Measurements from ENCODE around the gene AATK.

The AATK gene

DNA sequence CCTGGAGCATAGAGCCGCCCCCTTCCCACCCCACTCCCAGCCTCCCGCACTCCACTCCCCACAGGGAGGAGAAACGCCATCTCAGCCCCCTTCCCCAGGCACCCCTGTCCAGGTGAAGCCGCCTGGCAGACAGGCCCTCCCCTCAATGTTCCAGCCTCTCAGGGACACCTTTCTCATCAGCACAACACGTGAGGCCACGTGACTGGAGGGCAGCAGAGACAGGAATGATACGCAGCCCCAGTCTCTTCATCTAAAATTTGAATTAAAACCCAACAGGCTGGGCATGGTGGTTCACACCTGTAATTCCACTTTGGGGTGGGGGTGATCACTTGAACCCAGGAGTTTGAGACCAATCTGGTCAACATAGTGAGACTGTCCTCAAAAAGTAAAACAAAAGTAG, 20.2 kb upstream of the AATK start:
- H3K4me3 ChIP-seq (ENCODE audit: low read length) = no peak overlapping the region
- H3K36me3 ChIP-seq (ENCODE audit: control insufficient read depth, insufficient read depth, low read length) = no peaks in the 10 kb centered on the region
- H3K27ac ChIP-seq (ENCODE audit: low read depth, low read length) = no peak overlapping the region
- no peaks in the 10 kb centered on the region for H3K27me3 ChIP-seq (ENCODE audit: control insufficient read depth, insufficient read depth, low read length)
- no peaks in the 10 kb centered on the region for H3K4me1 ChIP-seq (ENCODE audit: control insufficient read depth, insufficient read depth, low read length)
- no peak overlapping the region for H3K9ac ChIP-seq (ENCODE audit: low read length)

DNA sequence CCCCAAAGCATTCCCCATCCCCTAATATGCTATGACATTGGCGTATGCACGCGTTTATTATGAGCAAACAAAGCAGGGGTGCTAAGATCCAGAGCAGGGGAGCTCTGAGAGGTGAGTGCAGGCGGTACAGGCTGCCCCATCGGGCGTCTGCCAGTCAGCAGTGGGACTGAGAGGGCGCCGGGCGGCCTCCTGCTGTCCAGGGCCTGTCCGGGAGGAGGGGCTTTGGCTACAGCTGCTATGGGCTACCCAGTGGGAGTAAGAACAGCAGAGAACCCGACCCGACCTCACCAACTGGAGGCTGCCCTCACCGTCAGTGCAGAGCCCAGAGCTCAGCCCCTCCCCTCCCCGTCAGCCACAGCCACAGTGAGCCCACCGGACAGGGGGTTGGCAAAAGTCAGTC, 18.5 kb upstream of the AATK start:
- no peak overlapping the region for H3K4me3 ChIP-seq (ENCODE audit: low read length)
- H3K4me1 ChIP-seq (ENCODE audit: control insufficient read depth, insufficient read depth, low read length) = no peaks in the 10 kb centered on the region
- H3K36me3 ChIP-seq (ENCODE audit: control insufficient read depth, insufficient read depth, low read length) = no peaks in the 10 kb centered on the region
- H3K27me3 ChIP-seq (ENCODE audit: control insufficient read depth, insufficient read depth, low read length) = no peaks in the 10 kb centered on the region
- no peak overlapping the region for H3K9ac ChIP-seq (ENCODE audit: low read length)
- H3K27ac ChIP-seq (ENCODE audit: low read depth, low read length) = no peak overlapping the region

DNA sequence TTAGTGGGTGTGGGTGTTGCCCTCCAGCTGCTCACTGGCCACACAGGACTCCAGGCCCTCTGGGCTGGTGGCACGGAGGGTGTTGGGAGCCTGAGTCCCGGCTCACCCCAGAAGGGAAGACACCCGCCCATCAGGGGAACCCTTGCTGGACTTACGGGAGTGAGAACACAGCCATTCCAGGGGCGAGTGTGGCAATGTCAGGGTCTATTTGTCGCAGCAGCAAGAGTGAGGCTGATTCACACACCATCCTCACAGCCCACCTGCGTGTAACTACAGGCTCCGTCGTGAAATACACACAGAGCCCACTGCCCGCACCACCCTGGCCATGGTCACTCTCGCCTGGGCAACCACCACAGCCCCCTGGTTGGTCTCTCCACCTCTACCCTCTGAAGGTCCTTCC, 17.8 kb upstream of the AATK start:
- Histone ChIP-seq H3K36me3 (ENCODE audit: control insufficient read depth, insufficient read depth, low read length) (no peaks in the 10 kb centered on the region), H3K27ac (ENCODE audit: low read depth, low read length) (no peak overlapping the region), H3K27me3 (ENCODE audit: control insufficient read depth, insufficient read depth, low read length) (no peaks in the 10 kb centered on the region), H3K9ac (ENCODE audit: low read length) (no peak overlapping the region), H3K4me3 (ENCODE audit: low read length) (no peak overlapping the region), H3K4me1 (ENCODE audit: control insufficient read depth, insufficient read depth, low read length) (no peaks in the 10 kb centered on the region)

- Histone ChIP-seq H3K4me3 (ENCODE audit: low read length) (no peak overlapping the region), H3K9ac (ENCODE audit: low read length) (no peak overlapping the region), H3K4me1 (ENCODE audit: control insufficient read depth, insufficient read depth, low read length) (no peaks in the 10 kb centered on the region), H3K27me3 (ENCODE audit: control insufficient read depth, insufficient read depth, low read length) (no peaks in the 10 kb centered on the region), H3K27ac (ENCODE audit: low read depth, low read length) (no peak overlapping the region), H3K36me3 (ENCODE audit: control insufficient read depth, insufficient read depth, low read length) (no peaks in the 10 kb centered on the region)
These were observed 17.3 kb upstream of the AATK start for GRCh38 chr17:81183316-81183715.

- no peaks in the 10 kb centered on the region for H3K36me3 ChIP-seq (ENCODE audit: control insufficient read depth, insufficient read depth, low read length)
- H3K4me3 ChIP-seq (ENCODE audit: low read length) = no peak overlapping the region
- no peaks in the 10 kb centered on the region for H3K4me1 ChIP-seq (ENCODE audit: control insufficient read depth, insufficient read depth, low read length)
- H3K27ac ChIP-seq (ENCODE audit: low read depth, low read length) = no peak overlapping the region
- no peaks in the 10 kb centered on the region for H3K27me3 ChIP-seq (ENCODE audit: control insufficient read depth, insufficient read depth, low read length)
- H3K9ac ChIP-seq (ENCODE audit: low read length) = no peak overlapping the region
These were observed 16.6 kb upstream of the AATK start for GRCh38 chr17:81182596-81182995.

- Histone ChIP-seq H3K27me3 (ENCODE audit: control insufficient read depth, insufficient read depth, low read length) (no peaks in the 10 kb centered on the region), H3K36me3 (ENCODE audit: control insufficient read depth, insufficient read depth, low read length) (no peaks in the 10 kb centered on the region), H3K4me3 (ENCODE audit: low read length) (no peak overlapping the region), H3K27ac (ENCODE audit: low read depth, low read length) (no peak overlapping the region), H3K4me1 (ENCODE audit: control insufficient read depth, insufficient read depth, low read length) (no peaks in the 10 kb centered on the region), H3K9ac (ENCODE audit: low read length) (no peak overlapping the region)
These were observed 15.8 kb upstream of the AATK start for GRCh38 chr17:81181811-81182185.

DNA sequence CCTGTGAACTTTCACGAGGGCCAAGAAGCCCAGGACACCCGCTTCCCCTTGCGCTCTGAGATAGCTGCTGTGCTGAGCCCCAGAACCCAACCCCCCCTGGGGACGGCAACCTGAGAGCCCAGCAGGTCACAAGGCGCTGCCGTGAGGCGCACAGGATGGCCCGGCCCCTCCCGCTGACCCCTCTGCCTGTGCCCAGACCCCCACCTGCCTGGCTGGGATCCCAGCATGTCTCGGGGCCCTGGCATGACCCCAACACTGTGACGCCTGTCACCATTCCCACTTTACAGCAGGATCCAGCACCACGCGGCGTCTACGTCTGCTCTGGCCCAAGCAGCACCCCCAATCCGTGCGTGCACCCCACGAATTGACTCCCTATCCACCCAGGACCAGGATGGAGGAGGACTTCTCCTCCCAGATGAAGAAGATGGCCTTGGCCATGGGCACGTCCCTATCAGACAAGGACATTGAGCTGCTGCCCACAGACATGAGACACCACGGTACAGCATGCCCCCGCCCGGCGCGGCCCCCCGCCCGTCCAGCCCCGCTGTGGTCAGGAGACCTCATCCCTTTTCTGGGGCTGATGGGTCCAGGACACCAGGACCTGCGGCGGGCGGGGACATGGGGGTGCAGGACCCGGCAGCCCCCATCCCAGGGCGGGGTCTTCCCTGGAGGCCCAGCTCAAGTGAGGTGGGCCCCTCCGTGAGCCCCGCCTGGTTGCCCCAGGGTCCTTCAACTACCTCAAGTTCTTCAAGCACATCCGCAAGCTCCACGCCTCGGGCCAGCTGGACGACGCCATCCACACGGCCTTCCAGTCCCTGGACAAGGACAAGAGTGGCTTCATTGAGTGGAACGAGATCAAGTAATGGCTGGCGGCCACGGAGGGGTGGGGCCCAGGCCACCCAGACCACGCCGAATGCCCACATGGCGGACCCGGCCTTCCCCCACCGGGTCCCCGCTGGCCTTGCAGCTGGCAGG, 15.1 kb upstream of the AATK start:
- H3K27ac ChIP-seq (ENCODE audit: low read depth, low read length) = no peak overlapping the region
- no peaks in the 10 kb centered on the region for H3K36me3 ChIP-seq (ENCODE audit: control insufficient read depth, insufficient read depth, low read length)
- no peak overlapping the region for H3K9ac ChIP-seq (ENCODE audit: low read length)
- H3K4me1 ChIP-seq (ENCODE audit: control insufficient read depth, insufficient read depth, low read length) = no peaks in the 10 kb centered on the region
- H3K4me3 ChIP-seq (ENCODE audit: low read length) = no peak overlapping the region
- H3K27me3 ChIP-seq (ENCODE audit: control insufficient read depth, insufficient read depth, low read length) = no peaks in the 10 kb centered on the region

DNA sequence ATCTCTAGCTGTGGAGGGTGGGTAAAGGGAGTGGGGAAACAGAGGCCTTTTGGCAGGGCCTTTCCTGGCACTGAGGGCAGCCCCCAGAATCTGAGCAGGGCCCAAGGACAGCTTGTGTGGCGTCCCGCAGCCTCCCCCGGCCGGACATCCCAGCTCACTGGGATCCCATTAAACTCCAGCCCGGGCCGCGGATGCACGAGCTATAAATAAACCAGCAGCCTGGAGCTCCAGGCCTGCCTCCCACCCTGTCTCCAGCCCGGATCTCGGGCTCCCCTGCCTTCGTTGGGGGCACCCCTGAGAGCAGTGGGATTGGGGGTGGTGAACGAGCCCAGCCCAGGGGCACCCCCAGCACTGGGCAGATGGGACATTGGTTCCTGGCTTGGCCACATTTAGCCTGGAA, 13.8 kb upstream of the AATK start:
- Histone ChIP-seq H3K27ac (ENCODE audit: low read depth, low read length) (no peak overlapping the region), H3K36me3 (ENCODE audit: control insufficient read depth, insufficient read depth, low read length) (no peaks in the 10 kb centered on the region), H3K27me3 (ENCODE audit: control insufficient read depth, insufficient read depth, low read length) (no peaks in the 10 kb centered on the region), H3K4me1 (ENCODE audit: control insufficient read depth, insufficient read depth, low read length) (no peaks in the 10 kb centered on the region), H3K9ac (ENCODE audit: low read length) (no peak overlapping the region), H3K4me3 (ENCODE audit: low read length) (no peak overlapping the region)

- no peak overlapping the region for H3K4me3 ChIP-seq (ENCODE audit: low read length)
- no peaks in the 10 kb centered on the region for H3K4me1 ChIP-seq (ENCODE audit: control insufficient read depth, insufficient read depth, low read length)
- H3K36me3 ChIP-seq (ENCODE audit: control insufficient read depth, insufficient read depth, low read length) = no peaks in the 10 kb centered on the region
- H3K9ac ChIP-seq (ENCODE audit: low read length) = no peak overlapping the region
- H3K27ac ChIP-seq (ENCODE audit: low read depth, low read length) = no peak overlapping the region
- no peaks in the 10 kb centered on the region for H3K27me3 ChIP-seq (ENCODE audit: control insufficient read depth, insufficient read depth, low read length)
These were observed 13.2 kb upstream of the AATK start for GRCh38 chr17:81179220-81179619.

- Histone ChIP-seq H3K36me3 (ENCODE audit: control insufficient read depth, insufficient read depth, low read length) (no peaks in the 10 kb centered on the region), H3K9ac (ENCODE audit: low read length) (no peak overlapping the region), H3K4me3 (ENCODE audit: low read length) (no peak overlapping the region), H3K27ac (ENCODE audit: low read depth, low read length) (no peak overlapping the region), H3K4me1 (ENCODE audit: control insufficient read depth, insufficient read depth, low read length) (no peaks in the 10 kb centered on the region), H3K27me3 (ENCODE audit: control insufficient read depth, insufficient read depth, low read length) (no peaks in the 10 kb centered on the region)
These were observed 12.4 kb upstream of the AATK start for GRCh38 chr17:81178136-81179091.

GRCh38 chr17:81176666-81177065, 10.6 kb upstream of the AATK start:
- Histone ChIP-seq H3K27me3 (ENCODE audit: control insufficient read depth, insufficient read depth, low read length) (no peaks in the 10 kb centered on the region), H3K27ac (ENCODE audit: low read depth, low read length) (no peak overlapping the region), H3K9ac (ENCODE audit: low read length) (no peak overlapping the region), H3K4me3 (ENCODE audit: low read length) (no peak overlapping the region), H3K4me1 (ENCODE audit: control insufficient read depth, insufficient read depth, low read length) (no peaks in the 10 kb centered on the region), H3K36me3 (ENCODE audit: control insufficient read depth, insufficient read depth, low read length) (no peaks in the 10 kb centered on the region)

GRCh38 chr17:81173762-81174155, 7.7 kb upstream of the AATK start:
- Histone ChIP-seq H3K9ac (ENCODE audit: low read length) (no peak overlapping the region), H3K27me3 (ENCODE audit: control insufficient read depth, insufficient read depth, low read length) (no peaks in the 10 kb centered on the region), H3K4me3 (ENCODE audit: low read length) (no peak overlapping the region), H3K27ac (ENCODE audit: low read depth, low read length) (no peak overlapping the region), H3K36me3 (ENCODE audit: control insufficient read depth, insufficient read depth, low read length) (no peaks in the 10 kb centered on the region), H3K4me1 (ENCODE audit: control insufficient read depth, insufficient read depth, low read length) (no peaks in the 10 kb centered on the region)

Data from rectal smooth muscle tissue (tissue), 1 donor.